OCI-LY7 (cell line): Measurements from ENCODE around the gene ERC1. TPM values are rescaled to one million over a fixed set of nuclear protein-coding genes. Genes with fewer than 3 reads are reported as not detected.
A peak's percentile ranks its signal among the peaks of the same experiment; 100 is the strongest.

Source experiments
- BruUV-seq: library from RNA; stranded (reverse); fragments of 400-500 nt; replicated peaks from 2 replicates; lab custom pipeline; 2021; lab: Mats Ljungman, UMichigan
- CTCF ChIA-PET: fragments of 300-600 bp; sonication (Branson Sonifier 250); formaldehyde crosslinking; loops from one replicate; lab custom pipeline; 2022; ENCODE audit warnings: antibody characterized with exemption; ENCODE audit not compliant: unreplicated experiment; lab: Charles Lee
- POLR2A ChIA-PET: fragments of 300-600 bp; sonication (Branson Sonifier 250); formaldehyde crosslinking; loops from one replicate; lab custom pipeline; 2022; ENCODE audit warnings: antibody characterized with exemption; lab: Charles Lee
- DNase-seq: peaks from one replicate; pipeline ENCODE4 v3.0.0-alpha.2; 2015; ENCODE audit warnings: low spot score
- H2AFZ ChIP-seq: fragments of 200-600 bp; sonication (generic), shearing (Covaris generic); 2 replicates; pipeline ENCODE4 v1.6.1; 2014; ENCODE audit warnings: mild to moderate bottlenecking, antibody characterized with exemption, low read length, moderate library complexity
- H3K27ac ChIP-seq: fragments of 200-600 bp; sonication (generic); 2 replicates; pipeline ENCODE4 v1.5.1; 2014; ENCODE audit warnings: mixed run types, low read depth, mild to moderate bottlenecking, moderate library complexity, low read length, inconsistent platforms; ENCODE audit not compliant: poor library complexity, severe bottlenecking
- H3K36me3 ChIP-seq: fragments of 200-600 bp; sonication (generic); 2 replicates; pipeline ENCODE4 v1.6.1; 2014; ENCODE audit warnings: mild to moderate bottlenecking, antibody characterized with exemption, low read length, moderate library complexity, mixed read lengths; ENCODE audit not compliant: insufficient read depth
- H3K4me1 ChIP-seq: fragments of 200-600 bp; sonication (generic); 2 replicates; pipeline ENCODE4 v1.5.1; 2014; ENCODE audit warnings: mild to moderate bottlenecking, low read length; ENCODE audit not compliant: insufficient read depth, poor library complexity, severe bottlenecking
- H3K4me2 ChIP-seq: fragments of 200-600 bp; sonication (generic); 2 replicates; pipeline ENCODE4 v1.6.1; 2014; ENCODE audit warnings: mild to moderate bottlenecking, low read length
- H3K4me3 ChIP-seq: fragments of 200-600 bp; sonication (generic); 2 replicates; pipeline ENCODE4 v1.5.1; 2014; ENCODE audit warnings: mild to moderate bottlenecking, low read depth, low read length; ENCODE audit not compliant: poor library complexity, severe bottlenecking
- H3K79me2 ChIP-seq: fragments of 200-600 bp; sonication (generic); 2 replicates; pipeline ENCODE4 v1.6.1; 2016; ENCODE audit warnings: low read depth, mild to moderate bottlenecking, low read length, moderate library complexity, mixed read lengths; ENCODE audit not compliant: insufficient read depth
- H3K9me2 ChIP-seq: fragments of 200-600 bp; sonication (generic); 2 replicates; pipeline ENCODE4 v1.6.1; 2016; ENCODE audit warnings: mild to moderate bottlenecking, low read length, mixed read lengths; ENCODE audit not compliant: insufficient read depth
- H3K9me3 ChIP-seq: fragments of 200-600 bp; sonication (generic); 2 replicates; pipeline ENCODE4 v1.6.1; 2014; ENCODE audit warnings: mild to moderate bottlenecking, mixed run types, low read length, mixed read lengths
- H4K20me1 ChIP-seq: fragments of 200-600 bp; sonication (generic); 2 replicates; pipeline ENCODE4 v1.6.1; 2014; ENCODE audit warnings: mild to moderate bottlenecking, antibody characterized with exemption, low read length, moderate library complexity, mixed read lengths; ENCODE audit not compliant: insufficient read depth
- EZH2phosphoT487 ChIP-seq: fragments of 200-600 bp; sonication (generic); IDR thresholded peaks from 2 replicates; pipeline ENCODE4 v1.6.1; 2018; ENCODE audit warnings: low read depth, borderline replicate concordance, mild to moderate bottlenecking, mixed run types, antibody characterized with exemption, low read length, moderate library complexity, mixed read lengths
- intact Hi-C: fragments of 100-400 bp; cut with micrococcal nuclease; formaldehyde crosslinking; loops from one replicate; pipeline ENCODE4 v1.10.0; 2022; ENCODE audit not compliant: unreplicated experiment
- total RNA-seq, 2 experiments: library from RNA; depleted of rRNA in 1 of 2; stranded (reverse); fragments of >200 nt in 1 of 2; shearing (Covaris generic) in 1 of 2; gene quantifications; 2 replicates each; pipeline ENCODE4 v1.2.3, GENCODE V29; 2014 to 2022
- TF ChIP-seq, protein P1 (sequence below): fragments of 200-600 bp; sonication (generic); conservative IDR thresholded peaks from 2 replicates; pipeline ENCODE4 v1.5.1; 2014; ENCODE audit warnings: mild to moderate bottlenecking, antibody characterized with exemption, low read length, moderate library complexity, mixed read lengths

The ERC1 gene
- total RNA-seq, 2 experiments from 2014 or later = 26.9 to 86.9 TPM

DNA sequence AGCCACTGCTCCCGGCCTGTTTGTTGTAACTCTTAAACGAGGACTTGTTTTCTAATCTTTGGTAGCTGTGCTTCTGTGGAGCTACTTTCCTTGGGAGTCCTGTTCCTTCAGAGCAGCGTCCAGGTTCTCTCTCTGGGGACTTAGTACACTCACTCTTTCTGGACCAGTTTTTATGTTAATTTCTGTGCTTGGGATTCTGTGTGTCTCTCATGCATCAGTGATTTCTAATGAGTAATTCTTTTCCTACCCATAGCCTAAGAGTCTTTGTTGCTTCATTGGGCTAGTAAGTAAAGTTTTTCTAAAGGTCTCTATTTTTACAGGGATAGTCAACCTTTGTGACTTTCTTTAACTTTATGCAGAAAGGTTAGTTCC is 314.0 kb downstream of the ERC1 start:
- H3K36me3 ChIP-seq = peaks cover 17% of the 10 kb centered on the region
- peak overlapping the region; percentile 58; the same call in 1 of the 2 replicates for H3K4me2 ChIP-seq
- intact Hi-C loops = no loop called here
- CTCF ChIA-PET = no interaction called here
- no peaks in the 10 kb centered on the region for H3K9me2 ChIP-seq
- H3K4me3 ChIP-seq = no peak overlapping the region
- POLR2A ChIA-PET = interaction anchor here (0.6 to 4.7 kb wide), 2 partner anchors 13 to 83 kb away, joined by 4 to 19 read pairs; no protein-coding TSS in a partner anchor
- H3K79me2 ChIP-seq = no peaks in the 10 kb centered on the region
- no peaks in the 10 kb centered on the region for H4K20me1 ChIP-seq
- no peak overlapping the region for H2AFZ ChIP-seq
- BruUV-seq = no TSS peak
- no peak for DNase-seq
- TF ChIP-seq, protein P1, sequence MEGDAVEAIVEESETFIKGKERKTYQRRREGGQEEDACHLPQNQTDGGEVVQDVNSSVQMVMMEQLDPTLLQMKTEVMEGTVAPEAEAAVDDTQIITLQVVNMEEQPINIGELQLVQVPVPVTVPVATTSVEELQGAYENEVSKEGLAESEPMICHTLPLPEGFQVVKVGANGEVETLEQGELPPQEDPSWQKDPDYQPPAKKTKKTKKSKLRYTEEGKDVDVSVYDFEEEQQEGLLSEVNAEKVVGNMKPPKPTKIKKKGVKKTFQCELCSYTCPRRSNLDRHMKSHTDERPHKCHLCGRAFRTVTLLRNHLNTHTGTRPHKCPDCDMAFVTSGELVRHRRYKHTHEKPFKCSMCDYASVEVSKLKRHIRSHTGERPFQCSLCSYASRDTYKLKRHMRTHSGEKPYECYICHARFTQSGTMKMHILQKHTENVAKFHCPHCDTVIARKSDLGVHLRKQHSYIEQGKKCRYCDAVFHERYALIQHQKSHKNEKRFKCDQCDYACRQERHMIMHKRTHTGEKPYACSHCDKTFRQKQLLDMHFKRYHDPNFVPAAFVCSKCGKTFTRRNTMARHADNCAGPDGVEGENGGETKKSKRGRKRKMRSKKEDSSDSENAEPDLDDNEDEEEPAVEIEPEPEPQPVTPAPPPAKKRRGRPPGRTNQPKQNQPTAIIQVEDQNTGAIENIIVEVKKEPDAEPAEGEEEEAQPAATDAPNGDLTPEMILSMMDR = no peak
- no peak for TF ChIP-seq EZH2phosphoT487
- H3K27ac ChIP-seq = peak overlapping the region; percentile 63
- H3K9me3 ChIP-seq = 0 out of 2 replicates have a peak, but pooled peaks cover 2% of the 10 kb centered on the region
- peaks cover 52% of the 10 kb centered on the region for H3K4me1 ChIP-seq

DNA sequence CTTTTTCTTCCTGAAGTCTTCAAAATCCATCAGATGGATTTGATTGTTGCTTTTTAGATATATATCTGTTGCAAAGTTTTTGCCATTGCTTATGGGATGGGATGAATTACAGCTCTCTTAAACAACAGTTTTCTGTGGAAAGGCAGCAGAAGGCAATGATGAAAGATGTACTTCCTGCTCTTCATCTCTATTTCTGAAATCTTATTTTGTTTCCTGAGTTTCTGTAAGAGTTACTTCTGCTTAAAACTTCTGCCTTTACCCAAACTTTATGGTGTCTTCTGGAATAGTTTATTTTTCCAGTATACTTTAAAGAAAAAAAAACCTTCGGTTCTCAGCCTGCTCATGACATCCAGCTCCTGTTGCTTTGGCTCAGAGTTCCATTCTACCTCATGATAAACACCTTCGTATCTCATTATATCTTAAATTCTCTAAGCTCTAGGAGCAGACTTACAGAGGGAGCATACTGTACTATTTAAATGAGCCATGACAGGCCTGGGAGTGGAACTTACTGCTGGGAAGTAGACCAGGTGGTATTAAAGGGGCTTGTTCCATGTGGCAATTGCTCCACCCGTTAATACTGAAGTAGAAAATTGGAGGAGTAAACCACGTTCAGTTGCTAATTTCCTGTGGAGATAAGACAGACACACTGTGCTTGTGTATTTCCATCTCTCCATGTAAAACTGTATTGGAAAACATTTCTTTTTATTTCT is 314.9 kb downstream of the ERC1 start:
- Histone ChIP-seq H3K4me3 (peak overlapping the region; percentile 15), H4K20me1 (no peaks in the 10 kb centered on the region), H3K9me2 (no peaks in the 10 kb centered on the region), H2AFZ (peak overlapping the region; percentile 38; the same call in 1 of the 2 replicates), H3K4me1 (peaks cover 60% of the 10 kb centered on the region), H3K27ac (peak overlapping the region; percentile 63), H3K4me2 (peak overlapping the region; percentile 58), H3K79me2 (no peaks in the 10 kb centered on the region), H3K36me3 (peaks cover 8% of the 10 kb centered on the region), H3K9me3 (no peaks in the 10 kb centered on the region)
- intact Hi-C loops = no loop called here
- POLR2A ChIA-PET = interaction anchor here (0.6 to 4.7 kb wide), 3 partner anchors 12 to 685 kb away, joined by 3 to 19 read pairs (median 3); no protein-coding TSS in a partner anchor
- TF ChIP-seq EZH2phosphoT487 = no peak
- TF ChIP-seq, protein P1 = no peak
- BruUV-seq = no TSS peak
- peak; percentile 24 for DNase-seq
- CTCF ChIA-PET = no interaction called here

DNA sequence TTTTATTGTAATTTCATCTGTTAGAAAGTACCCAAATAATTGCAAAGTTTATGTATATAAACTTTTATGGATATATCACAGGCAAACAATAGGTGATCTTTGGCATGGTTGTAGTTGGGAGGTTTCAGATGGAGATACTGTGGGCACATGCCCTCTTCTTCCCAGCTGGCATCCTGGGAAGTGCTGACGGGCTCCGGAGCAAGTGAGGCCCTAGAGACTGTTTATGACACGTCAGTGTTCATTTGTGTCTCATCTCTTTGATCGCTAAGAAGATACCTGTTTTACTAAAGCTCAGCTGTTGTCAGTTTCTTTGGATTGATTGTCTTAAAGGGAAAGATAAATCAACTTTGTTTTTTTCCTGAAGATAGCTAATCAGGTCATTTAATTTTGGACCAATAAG is 315.8 kb downstream of the ERC1 start:
- Histone ChIP-seq H3K4me3 (no peak overlapping the region), H3K4me1 (peaks cover 69% of the 10 kb centered on the region), H3K27ac (peak overlapping the region; percentile 63), H3K36me3 (0 out of 2 replicates have a peak, but pooled peaks cover 3% of the 10 kb centered on the region), H3K9me3 (no peaks in the 10 kb centered on the region), H2AFZ (peak overlapping the region; percentile 38; the same call in 1 of the 2 replicates), H3K9me2 (no peaks in the 10 kb centered on the region), H3K4me2 (peak overlapping the region; percentile 58), H3K79me2 (no peaks in the 10 kb centered on the region), H4K20me1 (no peaks in the 10 kb centered on the region)
- no TSS peak for BruUV-seq
- DNase-seq = no peak
- no peak for TF ChIP-seq EZH2phosphoT487
- TF ChIP-seq, protein P1 = no peak
- ChIA-PET POLR2A (interaction anchor here (0.8 to 4.7 kb wide), 4 partner anchors 9 to 100 kb away, joined by 3 to 19 read pairs (median 4); no protein-coding TSS in a partner anchor), CTCF (no interaction called here)
- intact Hi-C loops = no loop called here
